Gastrocnemius medialis (tissue), 4 donors: Measurements from ENCODE around the gene SOAT2.

Experiments
- POLR2A ChIP-seq, 2 donors: fragments of 450-650 bp; IDR thresholded peaks; one replicate each; pipeline ENCODE4 v1.6.1; 2017; ENCODE audit warnings: antibody characterized with exemption in 2 of 2, mild to moderate bottlenecking in 2 of 2, moderate library complexity in 2 of 2
- TF ChIP-seq, protein P1 (sequence below), 5 experiments: fragments of 450-650 bp in 3 of 5; fragments of 200-600 bp in 2 of 5; sonication (generic) in 2 of 5; IDR thresholded peaks in 4 of 5; conservative IDR thresholded peaks in 1 of 5; 1 replicate in 4 of 5; 2 replicates in 1 of 5; pipeline ENCODE4 v1.5.1; 2016 to 2019; ENCODE audit warnings: antibody characterized with exemption in 5 of 5, mild to moderate bottlenecking in 3 of 5, moderate library complexity in 3 of 5

DNA sequence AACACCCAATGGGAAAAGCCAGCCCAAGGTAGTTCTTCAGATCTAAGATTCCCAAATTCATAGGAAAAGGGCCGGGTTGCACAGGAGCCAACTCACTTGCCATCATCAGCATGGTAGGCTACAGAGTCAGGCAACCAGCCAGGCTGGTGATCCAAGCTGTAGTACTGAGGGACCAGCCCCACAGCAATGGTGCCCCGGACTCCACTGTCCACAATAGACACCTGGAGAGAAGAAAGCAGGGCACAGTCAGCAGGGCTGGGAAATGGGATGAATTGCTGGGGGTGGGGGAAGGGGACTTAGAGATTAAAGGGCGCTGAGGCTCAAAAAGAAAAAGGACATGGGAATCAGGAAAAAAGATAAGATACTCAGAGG lies 28.3 kb upstream of the SOAT2 start:
- TF ChIP-seq, protein P1, sequence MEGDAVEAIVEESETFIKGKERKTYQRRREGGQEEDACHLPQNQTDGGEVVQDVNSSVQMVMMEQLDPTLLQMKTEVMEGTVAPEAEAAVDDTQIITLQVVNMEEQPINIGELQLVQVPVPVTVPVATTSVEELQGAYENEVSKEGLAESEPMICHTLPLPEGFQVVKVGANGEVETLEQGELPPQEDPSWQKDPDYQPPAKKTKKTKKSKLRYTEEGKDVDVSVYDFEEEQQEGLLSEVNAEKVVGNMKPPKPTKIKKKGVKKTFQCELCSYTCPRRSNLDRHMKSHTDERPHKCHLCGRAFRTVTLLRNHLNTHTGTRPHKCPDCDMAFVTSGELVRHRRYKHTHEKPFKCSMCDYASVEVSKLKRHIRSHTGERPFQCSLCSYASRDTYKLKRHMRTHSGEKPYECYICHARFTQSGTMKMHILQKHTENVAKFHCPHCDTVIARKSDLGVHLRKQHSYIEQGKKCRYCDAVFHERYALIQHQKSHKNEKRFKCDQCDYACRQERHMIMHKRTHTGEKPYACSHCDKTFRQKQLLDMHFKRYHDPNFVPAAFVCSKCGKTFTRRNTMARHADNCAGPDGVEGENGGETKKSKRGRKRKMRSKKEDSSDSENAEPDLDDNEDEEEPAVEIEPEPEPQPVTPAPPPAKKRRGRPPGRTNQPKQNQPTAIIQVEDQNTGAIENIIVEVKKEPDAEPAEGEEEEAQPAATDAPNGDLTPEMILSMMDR (IDR thresholded peaks at IDR 0.05 in 4 of 5, conservative IDR thresholded peaks at IDR 0.05 in 1 of 5): no peak
- TF ChIP-seq POLR2A (IDR thresholded peaks at IDR 0.05): no peak
